Measurements from ENCODE around the gene MEG3. TPM values are rescaled to one million over a fixed set of nuclear protein-coding genes. Genes with fewer than 3 reads are reported as not detected.

MEG3 gene
- total RNA-seq, 4 donors from 2014 or later: 34.1 to 265 (median 119) TPM

DNA sequence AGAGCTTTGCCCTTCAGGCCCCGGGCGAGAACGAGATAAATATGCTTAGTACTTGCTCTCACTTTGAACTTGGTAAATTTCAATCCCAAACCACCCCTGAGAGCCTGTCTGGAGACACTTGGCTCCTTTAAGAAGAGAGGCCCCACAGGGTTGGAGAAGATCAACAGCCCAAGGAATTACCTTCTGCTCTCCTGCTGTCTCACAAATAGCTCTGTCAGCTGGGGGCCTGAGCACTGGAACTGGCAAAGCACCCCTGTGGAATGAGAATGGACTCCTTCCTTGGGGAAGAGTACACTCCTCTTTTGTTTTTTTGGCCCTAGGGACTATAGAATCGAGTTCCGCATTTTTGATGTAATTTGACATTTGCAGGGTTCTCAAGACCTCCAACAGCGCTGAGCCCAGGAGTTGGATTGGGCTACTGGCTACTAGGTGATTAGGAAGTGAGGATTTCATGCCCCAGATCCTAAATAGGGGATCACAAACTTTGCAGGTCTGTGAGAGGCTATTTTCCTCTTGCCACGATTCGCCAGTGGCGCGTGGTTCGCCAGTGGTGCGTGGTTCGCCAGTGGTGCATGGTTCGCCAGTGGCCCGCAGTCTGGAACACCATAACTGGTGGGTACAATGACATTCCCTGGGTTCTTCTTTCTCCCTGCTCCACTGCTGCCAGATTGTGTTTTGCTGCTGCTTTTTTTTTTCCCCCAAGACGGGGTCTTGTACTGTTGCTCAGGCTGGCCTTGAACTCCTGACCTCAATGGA, 17.8 kb upstream of the MEG3 start:
- Histone ChIP-seq H3K27ac (no peak overlapping the region), H3K27me3 (no peaks in the 10 kb centered on the region), H3K4me3 (no peak overlapping the region), H3K36me3 (no peaks in the 10 kb centered on the region), H3K9me3 (peaks cover 0 to 9% of the 10 kb centered on the region in 2 donors), H3K4me1 (no peaks in the 10 kb centered on the region)
- no peak for DNase-seq
- no peak for TF ChIP-seq POLR2A (IDR thresholded peaks at IDR 0.05)
- TF ChIP-seq, protein P1, sequence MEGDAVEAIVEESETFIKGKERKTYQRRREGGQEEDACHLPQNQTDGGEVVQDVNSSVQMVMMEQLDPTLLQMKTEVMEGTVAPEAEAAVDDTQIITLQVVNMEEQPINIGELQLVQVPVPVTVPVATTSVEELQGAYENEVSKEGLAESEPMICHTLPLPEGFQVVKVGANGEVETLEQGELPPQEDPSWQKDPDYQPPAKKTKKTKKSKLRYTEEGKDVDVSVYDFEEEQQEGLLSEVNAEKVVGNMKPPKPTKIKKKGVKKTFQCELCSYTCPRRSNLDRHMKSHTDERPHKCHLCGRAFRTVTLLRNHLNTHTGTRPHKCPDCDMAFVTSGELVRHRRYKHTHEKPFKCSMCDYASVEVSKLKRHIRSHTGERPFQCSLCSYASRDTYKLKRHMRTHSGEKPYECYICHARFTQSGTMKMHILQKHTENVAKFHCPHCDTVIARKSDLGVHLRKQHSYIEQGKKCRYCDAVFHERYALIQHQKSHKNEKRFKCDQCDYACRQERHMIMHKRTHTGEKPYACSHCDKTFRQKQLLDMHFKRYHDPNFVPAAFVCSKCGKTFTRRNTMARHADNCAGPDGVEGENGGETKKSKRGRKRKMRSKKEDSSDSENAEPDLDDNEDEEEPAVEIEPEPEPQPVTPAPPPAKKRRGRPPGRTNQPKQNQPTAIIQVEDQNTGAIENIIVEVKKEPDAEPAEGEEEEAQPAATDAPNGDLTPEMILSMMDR (IDR thresholded peaks at IDR 0.05): no peak
- intact Hi-C loops (cut with DNase I; ENCODE audit: low total_unique reads): no loop called here

DNA sequence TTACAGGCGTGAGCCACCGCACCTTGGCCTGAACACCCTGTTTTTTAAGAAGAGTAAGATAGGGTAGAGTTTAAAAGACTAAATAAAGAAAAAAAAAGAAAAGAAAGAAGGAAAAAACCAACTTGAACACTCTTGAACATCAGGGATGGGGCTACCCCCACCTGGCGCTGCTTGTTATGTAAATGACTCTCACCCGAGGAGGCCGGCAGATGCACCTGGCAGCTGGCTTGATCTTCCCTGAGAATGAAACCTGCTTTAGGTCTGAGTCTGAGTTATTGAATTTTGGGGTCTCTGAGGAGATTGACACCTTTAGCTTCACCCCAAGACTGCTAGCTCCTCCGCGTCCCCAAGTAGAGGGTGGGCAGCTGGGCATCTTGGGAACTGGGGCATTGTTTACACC, 15.5 kb upstream of the MEG3 start:
- Histone ChIP-seq H3K27ac (no peak overlapping the region), H3K4me3 (no peak overlapping the region), H3K9me3 (peaks cover 0 to 9% of the 10 kb centered on the region in 2 donors), H3K36me3 (no peaks in the 10 kb centered on the region), H3K4me1 (no peaks in the 10 kb centered on the region), H3K27me3 (no peaks in the 10 kb centered on the region)
- no peak for DNase-seq
- intact Hi-C loops (cut with DNase I; ENCODE audit: low total_unique reads): no loop called here
- TF ChIP-seq, protein P1 (IDR thresholded peaks at IDR 0.05): no peak
- TF ChIP-seq POLR2A (IDR thresholded peaks at IDR 0.05): no peak

DNA sequence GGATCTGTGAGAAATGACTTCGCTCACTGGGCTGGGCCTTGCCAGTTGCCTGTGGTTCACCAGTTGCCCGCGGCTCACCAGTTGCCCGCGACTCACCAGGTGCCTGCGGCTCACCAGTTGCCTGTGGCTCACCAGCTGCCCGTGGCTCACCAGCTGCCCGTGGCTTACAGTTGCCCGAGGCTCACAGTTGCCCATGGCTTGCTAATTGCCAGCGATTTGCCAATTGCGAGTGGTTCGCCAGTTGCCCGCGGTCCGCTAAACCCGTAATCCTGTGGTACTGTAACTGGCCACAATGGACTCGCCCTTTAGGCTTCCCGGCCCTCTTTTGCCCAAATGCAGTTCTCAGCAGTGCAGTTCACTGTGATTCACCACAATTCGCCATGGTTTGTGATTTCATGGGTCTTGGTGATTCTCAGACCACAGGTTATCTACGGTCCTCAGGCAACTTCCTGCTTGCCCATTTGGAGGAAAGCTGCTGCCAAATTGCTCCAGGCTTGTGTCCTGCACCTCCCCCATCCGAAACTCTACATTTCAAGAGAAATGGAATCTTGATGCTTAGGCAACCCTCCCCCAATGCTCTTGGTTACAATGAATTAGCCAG, 15.0 kb upstream of the MEG3 start:
- H3K27ac ChIP-seq: no peak overlapping the region
- H3K9me3 ChIP-seq: peaks cover 0 to 9% of the 10 kb centered on the region in 2 donors
- H3K4me3 ChIP-seq: no peak overlapping the region
- H3K4me1 ChIP-seq: no peaks in the 10 kb centered on the region
- no peaks in the 10 kb centered on the region for H3K36me3 ChIP-seq
- H3K27me3 ChIP-seq: no peaks in the 10 kb centered on the region
- no peak for TF ChIP-seq POLR2A (IDR thresholded peaks at IDR 0.05)
- intact Hi-C loops (cut with DNase I; ENCODE audit: low total_unique reads): no loop called here
- no peak for DNase-seq

DNA sequence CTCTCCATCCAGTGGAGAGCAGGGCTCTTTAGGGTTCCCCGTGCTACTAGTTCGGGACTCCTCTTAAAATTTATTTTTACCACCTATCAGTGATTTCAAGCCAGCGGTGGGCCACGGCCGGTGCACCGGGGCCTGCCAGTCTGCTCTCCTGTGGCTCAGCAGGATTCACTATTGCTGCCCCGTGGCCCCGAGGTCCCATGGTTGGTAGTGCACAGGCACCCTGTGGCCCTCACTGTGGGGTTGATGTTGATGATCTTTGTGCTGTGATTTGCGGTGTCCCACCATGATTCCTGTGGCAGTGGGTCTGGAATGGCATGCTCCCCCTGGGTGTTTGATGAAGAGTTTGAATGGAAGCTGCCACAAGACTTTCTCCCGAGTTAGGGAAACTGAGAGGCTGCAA, 12.6 kb upstream of the MEG3 start:
- no peak for DNase-seq
- Histone ChIP-seq H3K27me3 (no peaks in the 10 kb centered on the region), H3K27ac (no peak overlapping the region), H3K4me3 (no peak overlapping the region), H3K4me1 (no peaks in the 10 kb centered on the region), H3K9me3 (peaks cover 0 to 9% of the 10 kb centered on the region in 2 donors), H3K36me3 (no peaks in the 10 kb centered on the region)
- TF ChIP-seq, protein P1 (IDR thresholded peaks at IDR 0.05): no peak
- no peak for TF ChIP-seq POLR2A (IDR thresholded peaks at IDR 0.05)
- intact Hi-C loops (cut with DNase I; ENCODE audit: low total_unique reads): no loop called here

DNA sequence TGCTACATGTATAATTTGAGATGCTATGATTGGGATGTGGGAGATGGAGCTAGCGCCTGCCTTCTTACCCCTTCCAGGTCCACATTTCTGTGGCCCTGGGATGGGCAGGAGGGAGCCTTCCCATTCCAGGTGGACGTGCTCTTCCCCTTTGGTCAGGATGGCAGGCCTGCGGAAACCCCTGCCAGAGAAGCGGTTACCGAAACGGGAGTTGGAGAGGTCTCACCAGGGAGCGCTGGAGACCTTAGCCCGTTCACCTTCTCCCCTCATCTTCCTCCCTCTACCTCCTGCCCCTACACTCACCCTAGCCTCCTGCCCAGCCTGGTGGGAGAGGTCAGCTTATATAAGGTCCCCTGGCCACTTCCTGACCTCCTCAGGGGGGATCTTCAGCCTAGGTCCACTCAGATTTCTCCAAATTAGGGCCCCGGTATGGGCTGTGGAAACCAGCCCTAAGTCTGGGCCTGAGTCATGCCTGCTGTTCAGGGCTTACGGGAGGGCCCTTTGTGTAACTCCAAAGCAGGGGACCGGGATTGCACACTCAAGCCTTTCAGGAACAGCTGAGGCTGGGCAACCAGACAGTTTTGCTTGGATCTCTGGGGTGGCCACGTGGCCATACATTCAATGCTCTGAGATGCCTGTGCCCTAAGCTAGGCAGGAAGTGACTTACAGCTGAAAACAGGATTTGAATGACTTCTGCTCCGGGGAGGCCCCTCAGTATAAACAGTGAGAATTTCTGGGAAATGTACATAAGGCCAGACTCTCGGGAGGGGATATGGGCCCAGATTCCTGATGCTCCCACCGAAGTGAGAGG, 10.2 kb upstream of the MEG3 start:
- Histone ChIP-seq H3K4me1 (no peaks in the 10 kb centered on the region), H3K27ac (no peak overlapping the region), H3K36me3 (no peaks in the 10 kb centered on the region), H3K9me3 (peaks cover 0 to 5% of the 10 kb centered on the region in 2 donors), H3K27me3 (no peaks in the 10 kb centered on the region), H3K4me3 (no peak overlapping the region)
- TF ChIP-seq, protein P1 (IDR thresholded peaks at IDR 0.05): no peak
- TF ChIP-seq POLR2A (IDR thresholded peaks at IDR 0.05): no peak
- DNase-seq: no peak
- intact Hi-C loops (cut with DNase I; ENCODE audit: low total_unique reads): no loop called here
